HG02840 (cell line): ENCODE data around the gene CPXM2.

Source experiments
- ATAC-seq: cut with Tn5 transposase; IDR thresholded peaks from one replicate; pipeline ENCODE4 v1.9.1; 2021; ENCODE audit warnings: mild to moderate bottlenecking, moderate library complexity, moderate number of reproducible peaks; ENCODE audit not compliant: unreplicated experiment, low FRiP score

Gene CPXM2

DNA sequence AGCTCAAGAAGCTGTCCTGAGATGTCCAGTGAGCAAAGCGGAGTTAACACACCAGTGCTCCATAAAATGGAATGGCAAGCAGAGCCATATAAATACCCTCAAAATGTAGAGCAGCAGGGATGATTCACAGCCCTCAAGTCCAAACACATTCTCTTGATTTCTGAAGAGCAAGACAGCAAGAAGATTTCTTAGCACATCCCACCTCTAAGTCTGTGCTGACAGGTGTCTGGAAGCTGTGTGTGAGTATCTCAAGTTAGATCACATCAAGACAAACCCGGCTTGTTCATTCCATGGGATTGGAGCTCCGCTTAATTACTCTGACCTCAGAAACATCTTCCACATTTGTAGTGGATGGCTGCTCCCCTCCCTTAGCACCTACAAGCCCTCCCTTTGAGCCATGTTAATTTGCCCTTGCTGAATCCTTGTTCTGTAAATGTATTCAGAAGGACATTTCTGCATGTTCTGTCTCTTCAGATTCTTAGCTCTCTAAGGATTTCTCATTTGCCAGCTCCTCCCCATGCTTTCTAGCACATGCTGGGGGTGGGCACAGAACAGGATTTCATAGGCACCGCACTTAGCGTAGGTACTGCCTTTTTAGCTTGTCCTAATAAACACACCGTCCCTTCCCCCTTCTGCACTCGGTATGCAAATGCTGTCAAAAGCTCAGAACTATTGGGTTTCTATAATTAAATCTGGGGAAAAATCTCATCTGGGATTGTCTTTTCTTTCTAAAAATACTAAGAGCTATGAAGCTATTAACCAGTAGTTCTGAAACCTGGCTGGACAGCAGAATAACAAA, 112.7 kb downstream of the CPXM2 start:
- no peak for ATAC-seq

DNA sequence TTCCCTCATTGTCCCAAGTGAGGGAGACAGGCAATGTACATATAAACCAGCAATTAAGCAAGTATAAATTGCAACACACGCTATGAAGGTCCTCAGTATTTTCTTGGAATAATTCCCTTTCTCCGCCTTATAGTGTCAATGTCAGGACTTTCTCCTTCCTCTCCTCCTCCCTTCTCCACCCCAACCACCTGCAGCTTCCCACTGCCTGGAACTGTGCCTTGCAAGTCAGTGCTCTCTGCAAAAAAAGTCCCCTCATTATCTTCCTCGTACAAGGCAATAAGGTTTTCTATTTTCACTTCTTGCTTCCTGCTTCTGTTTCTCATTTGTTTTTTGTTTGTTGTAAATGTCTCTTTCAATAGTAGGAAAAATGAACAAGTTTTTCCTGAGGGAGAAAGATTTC, 113.7 kb downstream of the CPXM2 start:
- no peak for ATAC-seq

DNA sequence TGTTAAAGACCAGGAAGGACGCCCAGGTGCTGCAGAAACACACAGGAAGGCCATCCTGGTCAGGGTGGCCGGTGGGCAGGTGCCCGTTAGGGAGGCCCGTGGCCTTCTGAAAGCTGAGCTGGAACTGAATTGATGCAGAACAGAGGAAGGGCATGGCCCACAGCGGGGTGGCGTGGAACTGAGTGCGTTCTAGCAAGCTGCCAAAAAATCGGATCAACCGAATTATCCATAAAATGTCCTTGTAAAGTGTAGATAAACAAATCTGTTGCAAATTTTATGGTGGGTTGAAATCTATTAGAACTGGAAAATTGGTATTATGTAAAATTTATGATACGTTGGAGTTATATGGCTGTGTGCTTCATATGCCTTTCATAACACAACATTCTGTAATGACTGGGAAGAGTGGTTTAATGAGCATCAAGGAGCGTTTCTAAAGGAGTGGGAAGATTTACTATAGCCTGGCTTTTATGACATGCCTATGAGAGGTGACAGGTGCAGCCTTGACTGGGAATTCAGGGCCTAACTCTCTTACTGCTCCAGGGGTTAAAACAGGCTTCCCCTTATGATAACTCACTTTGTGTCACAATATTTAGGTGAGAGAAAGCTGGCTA, 117.4 kb downstream of the CPXM2 start:
- ATAC-seq: no peak

DNA sequence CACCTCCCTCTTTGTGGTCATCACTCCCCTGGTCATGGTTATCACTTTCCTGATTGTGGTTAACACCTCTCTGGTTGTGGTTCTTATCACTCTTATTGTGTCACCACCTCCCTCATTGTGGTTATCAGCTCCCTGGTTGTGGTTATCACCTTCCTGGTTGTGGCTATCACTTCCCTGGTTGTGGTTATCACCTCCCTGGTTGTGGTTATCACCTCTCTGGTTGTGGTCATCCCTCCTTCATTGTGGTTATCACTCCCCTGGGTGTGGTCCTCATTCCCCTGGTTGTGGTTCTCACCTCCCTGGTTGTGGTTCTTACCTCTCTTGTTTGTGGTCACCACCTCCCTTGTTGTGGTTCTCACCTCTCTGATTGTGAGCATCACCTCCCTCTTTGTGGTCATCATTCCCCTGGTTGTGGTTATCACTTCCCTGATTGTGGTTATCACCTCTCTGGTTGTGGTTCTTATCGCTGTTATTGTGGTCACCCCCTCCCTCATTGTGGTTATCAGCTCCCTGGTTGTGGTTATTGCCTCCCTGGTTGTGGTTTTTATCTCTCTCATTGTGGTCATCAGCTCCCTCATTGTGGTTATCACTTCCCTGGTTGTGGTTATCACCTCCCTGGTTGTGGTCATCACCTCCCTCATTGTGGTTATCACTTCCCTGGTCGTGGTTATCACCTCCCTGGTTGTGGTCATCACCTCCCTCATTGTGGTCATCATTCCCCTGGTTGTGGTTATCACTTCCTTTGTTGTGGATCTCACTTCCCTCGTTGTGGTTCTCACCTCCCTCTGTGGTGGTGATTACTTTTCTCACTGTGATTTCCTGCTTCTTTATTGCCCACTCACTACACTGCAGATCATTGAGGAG, 118.7 kb downstream of the CPXM2 start:
- no peak for ATAC-seq

DNA sequence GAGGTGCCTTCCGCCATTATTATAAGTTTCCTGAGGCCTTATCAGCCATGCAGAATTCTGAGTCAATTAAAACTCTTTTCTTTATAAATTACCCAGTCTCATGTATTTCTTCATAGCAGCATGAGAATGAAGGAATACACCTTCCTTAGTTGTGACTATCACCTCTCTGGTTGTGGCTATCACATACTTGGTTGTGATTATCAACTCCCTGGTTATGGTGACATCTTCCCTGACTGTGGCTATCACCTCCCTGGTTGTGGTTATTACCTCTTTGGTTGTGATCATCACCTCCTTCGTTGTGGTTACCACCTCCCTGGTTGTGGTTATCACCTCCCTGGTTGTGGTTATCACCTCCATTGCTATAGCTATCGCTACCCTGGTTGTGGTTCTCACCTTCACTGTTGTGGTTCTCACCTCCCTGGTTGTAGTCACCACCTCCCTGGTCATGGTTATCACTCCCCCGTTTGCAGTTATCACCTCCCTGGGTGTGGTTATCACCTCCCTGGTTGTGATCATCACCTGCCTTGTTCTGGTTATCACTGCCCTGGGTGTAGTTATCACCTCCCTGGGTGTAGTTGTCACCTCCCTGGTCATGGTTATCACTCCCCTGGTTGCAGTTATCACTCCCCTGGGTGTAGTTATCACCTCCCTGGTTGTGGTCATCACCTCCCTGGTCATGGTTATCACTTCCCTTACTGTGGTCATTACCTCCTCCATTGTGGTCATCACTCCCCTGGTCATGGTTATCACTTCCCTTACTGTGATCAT, 119.5 kb downstream of the CPXM2 start:
- no peak for ATAC-seq

DNA sequence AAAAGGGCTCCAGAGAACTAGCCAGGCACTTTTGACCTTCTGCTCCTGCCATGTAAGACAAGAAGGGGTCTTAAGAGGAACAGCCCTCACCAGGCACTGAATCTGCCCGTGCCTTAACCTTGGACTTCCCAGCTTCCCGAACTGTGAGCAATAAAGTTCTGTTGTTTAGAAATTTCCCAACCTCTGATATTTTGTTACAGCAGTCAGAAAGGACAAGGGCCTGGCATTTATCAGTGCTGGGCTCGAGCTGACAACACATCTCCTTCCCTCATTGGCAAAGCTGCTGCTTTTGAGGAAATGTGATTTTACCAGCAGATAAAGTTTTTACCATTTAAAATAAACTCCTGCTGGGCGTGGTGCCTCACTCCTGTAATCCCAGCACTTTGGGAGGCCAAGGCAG, 122.0 kb downstream of the CPXM2 start:
- no peak for ATAC-seq

DNA sequence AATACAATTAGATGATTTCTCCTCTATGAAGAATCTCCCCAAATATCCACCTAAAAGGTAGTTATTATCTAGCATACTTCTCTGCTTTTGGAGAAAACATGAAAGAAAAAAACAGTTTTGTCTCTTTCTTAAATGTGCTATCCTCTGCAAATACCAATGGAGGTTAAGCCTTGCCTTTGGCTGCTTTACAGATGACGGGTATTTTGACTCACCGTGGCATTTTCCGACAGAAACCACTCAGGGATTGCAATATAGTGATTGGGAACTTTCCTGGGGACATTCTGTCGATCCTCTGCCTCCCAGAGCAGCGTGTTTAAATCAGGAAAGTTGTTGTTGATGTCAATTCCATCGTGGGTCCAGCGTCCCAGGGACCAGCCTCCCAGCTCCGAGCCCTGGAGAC, 124.8 kb downstream of the CPXM2 start:
- ATAC-seq: no peak

DNA sequence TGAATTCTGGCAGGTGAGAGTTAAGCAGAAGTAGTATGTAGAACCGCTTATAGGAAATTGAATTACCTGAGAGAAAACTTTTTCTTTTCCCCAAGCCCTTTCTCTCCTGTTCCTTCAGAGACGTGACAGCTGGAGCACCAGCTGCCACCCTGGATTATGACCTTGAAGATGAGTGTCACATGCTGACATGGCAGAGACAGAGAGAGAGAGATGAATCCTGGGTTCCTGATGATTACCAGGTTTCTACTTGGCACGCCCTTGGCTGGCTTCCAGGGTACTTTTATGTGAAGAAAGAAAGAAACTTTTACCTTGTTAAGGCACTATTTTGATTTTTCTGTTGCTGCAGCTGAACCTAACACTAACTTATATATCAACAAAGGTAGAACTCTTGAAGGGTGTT, 125.6 kb downstream of the CPXM2 start:
- ATAC-seq: no peak

DNA sequence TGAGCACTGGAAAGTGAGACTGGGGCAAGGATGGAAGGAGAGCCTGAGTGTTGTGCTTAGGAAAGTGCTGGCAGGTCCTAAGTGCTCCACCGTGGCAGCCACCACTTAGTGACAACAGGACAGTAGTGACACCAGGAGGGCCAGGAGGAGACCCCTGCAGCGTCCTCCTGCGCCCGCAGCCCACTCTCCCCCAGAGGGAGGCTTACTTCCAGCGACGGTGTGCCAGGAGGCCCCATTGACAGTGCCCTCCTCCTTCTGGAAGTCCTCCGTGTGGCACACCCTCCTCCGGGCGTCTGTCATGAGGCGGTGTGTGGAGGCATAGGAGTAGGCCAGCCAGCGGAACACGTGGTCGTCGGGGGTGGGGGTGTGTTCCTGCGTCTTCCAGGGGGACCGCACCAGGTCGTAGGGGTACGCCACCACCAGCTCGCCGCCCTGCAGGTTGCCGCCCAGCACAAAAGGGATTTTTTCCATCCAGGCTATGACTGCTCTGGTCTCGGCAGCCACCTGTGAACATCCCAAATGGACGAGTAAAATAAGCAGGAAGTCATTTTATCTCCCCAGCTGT, 129.9 kb downstream of the CPXM2 start:
- no peak for ATAC-seq

DNA sequence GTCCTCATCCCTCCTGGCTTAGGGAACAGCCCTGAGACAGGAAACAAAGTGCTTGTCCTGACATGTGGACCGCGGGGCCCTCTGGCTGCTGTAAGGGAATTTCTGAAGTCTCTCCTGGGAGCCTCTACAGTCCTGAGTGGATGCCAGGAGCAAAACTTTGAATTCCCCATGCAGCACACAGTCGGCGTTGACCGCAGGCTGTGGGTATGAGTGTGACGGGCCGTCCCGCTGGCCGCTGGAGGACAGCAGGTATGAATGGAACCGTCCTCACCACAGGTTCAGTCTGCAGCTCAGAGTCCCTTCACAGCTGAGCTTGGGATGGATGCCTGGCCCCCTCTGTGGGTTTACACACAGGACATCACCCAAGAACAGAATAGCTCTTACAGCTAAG, 130.6 kb downstream of the CPXM2 start:
- ATAC-seq: no peak

DNA sequence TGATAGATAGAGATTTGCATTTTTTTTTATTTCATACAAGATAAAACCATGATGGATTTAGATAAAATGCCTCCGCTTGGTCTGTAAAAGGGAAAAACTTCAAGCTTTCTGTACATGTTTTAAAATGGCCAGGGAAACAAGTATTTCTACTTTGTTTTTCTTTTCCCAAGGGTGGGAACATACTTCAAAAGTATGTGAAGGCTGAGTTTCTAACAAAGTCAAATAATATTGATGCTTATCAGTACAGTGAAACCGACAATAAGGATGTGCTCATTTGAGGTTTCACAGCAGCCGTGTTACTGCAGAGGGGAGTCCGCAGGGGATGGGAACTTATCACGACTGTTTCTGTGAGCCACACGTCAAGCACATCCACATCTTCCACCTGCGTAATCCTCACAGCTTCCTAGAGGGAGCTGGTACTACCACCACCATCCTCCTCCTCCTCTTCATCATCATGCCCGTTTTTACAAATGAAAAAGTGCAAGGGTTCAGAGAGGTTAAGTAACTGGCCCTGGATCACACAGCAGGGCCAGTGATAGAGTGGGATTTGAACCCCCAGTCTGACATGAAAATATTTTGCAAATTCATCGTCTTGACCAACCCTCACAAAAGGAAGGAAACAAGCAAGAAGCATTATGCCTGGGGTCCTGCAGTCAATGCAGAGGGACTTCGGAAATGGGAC, 131.1 kb downstream of the CPXM2 start:
- no peak for ATAC-seq

DNA sequence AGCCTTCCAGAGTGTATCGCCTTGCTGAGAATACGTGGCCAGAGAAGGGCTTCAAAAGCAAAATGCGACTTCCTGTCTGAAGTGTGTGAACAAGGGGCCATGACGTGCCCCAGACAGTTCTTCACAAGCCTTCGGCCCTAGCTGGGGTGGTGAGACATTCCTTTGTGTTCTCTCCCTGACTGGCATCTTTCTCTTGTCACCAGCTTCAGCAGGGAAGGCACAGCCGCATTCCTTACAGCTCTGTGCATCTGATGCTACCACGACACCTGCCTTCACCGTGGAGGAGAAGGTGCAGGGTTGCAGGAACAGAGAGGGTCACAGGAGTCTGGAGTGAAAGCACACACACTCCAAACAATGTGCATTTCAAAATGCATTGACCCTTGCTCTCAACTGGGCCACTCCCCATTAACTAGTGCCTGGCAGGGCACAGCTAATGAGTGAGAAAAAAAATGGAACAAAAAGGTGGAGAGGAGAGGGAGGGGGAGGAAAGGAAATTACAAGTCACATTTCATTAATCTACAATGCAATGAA, 132.0 kb downstream of the CPXM2 start:
- ATAC-seq: no peak

DNA sequence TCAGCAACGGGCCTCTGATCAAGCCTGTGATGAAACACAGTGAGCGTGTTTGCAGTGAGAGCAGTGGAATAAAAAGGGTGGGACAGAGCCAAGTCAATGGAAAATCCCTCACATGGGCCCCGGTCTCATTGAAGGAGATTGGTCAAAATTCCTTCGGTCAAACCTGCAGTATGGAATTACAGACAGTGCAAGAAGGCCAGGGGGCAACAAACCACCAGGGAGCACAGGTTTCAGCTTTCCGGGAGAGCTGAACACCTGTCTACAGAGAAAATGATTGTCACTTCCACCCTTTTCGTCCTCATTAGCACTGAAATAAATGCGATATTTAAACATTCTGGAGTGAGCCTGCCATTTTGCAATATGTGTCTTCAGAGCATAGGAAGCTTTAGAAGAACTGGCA, 132.6 kb downstream of the CPXM2 start:
- ATAC-seq: no peak

DNA sequence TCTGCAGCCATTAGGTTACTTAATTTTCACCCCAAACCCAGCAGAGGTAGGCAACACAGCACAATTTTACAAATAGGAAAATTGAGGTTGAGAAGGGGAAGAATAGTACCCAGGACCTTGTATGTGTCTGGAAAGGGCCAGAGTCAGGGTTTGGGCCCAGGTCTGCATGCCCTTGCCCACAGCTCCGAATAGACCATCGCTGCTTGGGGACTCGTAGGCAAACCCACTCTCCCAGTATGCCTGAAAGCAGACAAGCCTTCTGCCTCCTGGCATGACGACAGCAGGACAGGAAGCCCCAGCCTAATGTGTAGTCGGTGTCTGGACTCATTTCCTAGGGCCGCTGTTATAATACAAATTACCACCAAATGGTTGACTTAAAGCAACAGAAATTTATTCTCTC, 133.8 kb downstream of the CPXM2 start:
- ATAC-seq: no peak

DNA sequence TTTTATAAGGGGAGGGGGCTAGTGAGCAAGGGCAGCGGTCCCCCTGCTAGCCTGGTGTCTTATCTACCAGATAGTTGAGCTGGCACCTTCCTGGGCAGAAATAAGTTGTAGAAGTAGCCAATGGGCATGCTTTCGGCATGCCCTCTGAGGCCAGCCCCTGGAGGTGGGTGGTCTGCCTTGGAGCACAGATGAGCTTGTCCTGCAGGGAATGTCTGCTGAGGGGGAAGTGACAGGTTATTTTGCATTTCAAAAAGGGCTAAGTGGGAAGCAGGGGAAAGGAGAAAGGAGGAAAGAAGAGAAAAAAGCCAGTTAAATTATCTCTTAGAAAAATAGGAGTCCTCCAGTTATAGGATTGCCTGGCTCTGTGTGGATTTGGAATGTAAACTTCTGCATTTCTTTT, 136.5 kb downstream of the CPXM2 start:
- no peak for ATAC-seq

DNA sequence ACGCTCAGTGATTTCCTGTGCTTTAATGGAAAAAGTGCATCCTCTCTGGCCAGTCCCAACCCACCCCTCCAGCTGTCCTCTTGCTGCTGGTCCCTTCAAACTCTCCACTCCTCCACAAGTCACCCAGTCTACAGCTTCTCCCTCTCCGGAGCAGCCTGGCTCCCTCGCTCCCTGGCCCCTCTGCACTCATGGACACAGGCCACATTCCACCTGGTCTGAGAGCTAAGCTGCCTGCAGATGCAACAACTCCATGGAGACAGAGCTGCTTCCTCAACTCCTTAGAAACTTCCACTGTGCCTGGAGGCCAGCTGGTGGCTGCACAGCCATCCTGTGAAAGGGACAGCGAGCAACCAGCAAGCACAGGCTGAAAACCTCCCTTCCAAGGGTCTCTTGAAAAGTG, 137.5 kb downstream of the CPXM2 start:
- no peak for ATAC-seq

DNA sequence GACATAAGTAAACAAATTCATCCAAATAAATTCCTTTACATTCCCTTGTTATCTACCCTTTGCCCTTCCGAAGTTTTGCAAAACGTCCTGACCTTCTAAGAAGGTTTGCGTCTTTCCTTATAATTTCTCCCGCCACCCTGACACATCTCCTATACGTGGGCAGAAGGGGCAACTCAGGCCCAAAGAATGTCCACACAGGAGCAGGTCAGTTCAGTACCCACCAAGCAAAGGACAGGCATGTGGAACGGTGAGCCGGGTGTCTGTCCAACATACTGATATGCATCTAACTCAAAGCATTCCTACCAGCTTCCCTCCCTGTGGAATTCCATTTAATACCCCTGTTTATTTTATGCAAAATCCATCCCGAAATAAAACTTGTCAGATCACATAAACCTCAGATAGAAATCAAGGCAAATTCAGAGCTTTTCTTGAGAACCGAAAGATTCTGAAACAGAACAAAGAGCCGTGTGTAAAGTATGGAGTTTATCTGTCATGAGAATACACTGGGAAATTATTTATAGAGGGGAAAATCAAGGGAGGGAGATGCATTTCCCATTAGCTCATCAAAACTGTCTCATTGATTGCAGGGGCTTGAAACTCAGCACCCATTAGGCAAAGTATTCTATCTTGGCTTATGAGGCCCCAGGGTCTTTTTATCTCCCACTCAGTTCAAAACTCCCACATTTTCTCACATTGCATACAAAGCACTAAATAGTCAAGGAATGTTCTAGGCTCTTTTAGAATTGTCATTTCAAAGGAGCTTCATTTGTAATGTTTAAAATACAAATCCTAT, 140.1 kb downstream of the CPXM2 start:
- no peak for ATAC-seq

DNA sequence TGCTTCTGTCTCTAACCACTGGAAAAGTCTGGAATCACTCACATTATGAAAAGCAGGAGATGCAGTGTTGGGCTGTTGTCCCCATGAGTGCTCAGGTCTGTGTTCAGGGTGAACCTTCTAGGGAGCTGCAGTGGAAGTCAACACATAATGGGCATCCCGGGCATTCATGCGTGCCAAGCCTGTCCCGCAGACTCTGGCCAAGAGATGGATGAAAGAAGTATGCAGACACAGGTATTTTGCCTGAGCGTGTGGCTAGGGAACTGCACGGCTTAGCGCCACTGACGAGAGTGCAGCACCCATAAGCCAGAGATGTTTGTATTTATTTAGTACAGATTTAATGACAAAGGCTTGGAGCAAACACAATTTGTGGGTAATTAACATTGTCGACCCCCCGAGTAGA, 140.7 kb downstream of the CPXM2 start:
- ATAC-seq: no peak

DNA sequence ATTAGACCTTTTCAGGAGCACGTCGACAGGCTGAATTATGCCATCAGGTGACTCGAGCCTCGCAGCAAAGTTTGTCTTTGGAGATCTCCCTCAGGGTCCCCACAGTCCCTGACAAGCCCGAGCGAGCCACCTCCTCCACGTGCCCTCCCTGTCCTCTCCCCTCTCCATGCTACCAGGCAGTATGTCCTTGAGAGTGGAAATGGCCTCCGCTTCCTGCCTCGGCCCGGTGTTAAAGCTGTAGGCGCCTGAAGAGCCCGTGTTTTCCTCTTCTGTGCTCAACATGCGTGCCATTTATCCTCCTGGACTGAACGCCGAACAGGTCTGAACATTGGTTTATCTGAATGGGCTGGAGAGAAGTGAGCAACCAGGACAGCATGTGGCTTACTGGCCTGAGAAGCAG, 142.9 kb downstream of the CPXM2 start:
- ATAC-seq: no peak
